ENCODE results near the gene AQP6.

AQP6 gene

GRCh38 chr12:50022903-50023302, 50.2 kb downstream of the AQP6 start:
- H3K27ac ChIP-seq: no peak overlapping the region
- TF ChIP-seq CTCF (IDR thresholded peaks at IDR 0.05) (no peak), ZFX (IDR thresholded peaks at IDR 0.05; ENCODE audit: borderline replicate concordance) (no peak)

- peak overlapping the region; percentile 70 for H3K27ac ChIP-seq
- TF ChIP-seq CTCF (IDR thresholded peaks at IDR 0.05) (no peak), ZFX (IDR thresholded peaks at IDR 0.05; ENCODE audit: borderline replicate concordance) (no peak)
Measured at GRCh38 chr12:50024227-50024626, 51.5 kb downstream of the AQP6 start.

GRCh38 chr12:50024805-50025186, 52.0 kb downstream of the AQP6 start:
- H3K27ac ChIP-seq: peak overlapping the region; percentile 70
- TF ChIP-seq CTCF (IDR thresholded peaks at IDR 0.05) (no peak), ZFX (IDR thresholded peaks at IDR 0.05; ENCODE audit: borderline replicate concordance) (no peak)

- TF ChIP-seq CTCF (IDR thresholded peaks at IDR 0.05) (no peak), ZFX (IDR thresholded peaks at IDR 0.05; ENCODE audit: borderline replicate concordance) (no peak)
- peak within 1 kb of the TSS; percentile 70 for H3K27ac ChIP-seq
Measured at GRCh38 chr12:50025187-50026059, 52.7 kb downstream of the AQP6 start, which contains the start of gene RACGAP1. RACGAP1 (minus strand) TSS chr12:50025494; CDS start chr12:50016715, 8,779 bp downstream.

GRCh38 chr12:50026691-50027090, 53.9 kb downstream of the AQP6 start:
- no peak for TF ChIP-seq CTCF (IDR thresholded peaks at IDR 0.05)
- TF ChIP-seq ZFX (IDR thresholded peaks at IDR 0.05; ENCODE audit: borderline replicate concordance): no peak
- H3K27ac ChIP-seq: no peak overlapping the region
